Natural killer cell treated with Interleukin-12 subunit alpha and Interleukin-12 subunit beta and Interleukin-15 and Interleukin-18, amount 100 ng/mL, for 72 hours (primary cell): ENCODE results near the gene COPS6. TPM values are rescaled to one million over a fixed set of nuclear protein-coding genes. Genes with fewer than 3 reads are reported as not detected.

Experiments
- ATAC-seq, 2 donors: fragments of 150-1000 bp; cut with Tn5 transposase in 1 of 2; sonication (Bioruptor Pico), chemical (Tn5 transposase) in 1 of 2; 2 replicates each; pipeline ENCODE4 v1.10.0; 2021
- DNase-seq: peaks from one replicate; pipeline ENCODE4 v3.0.0; 2022; ENCODE audit warnings: low spot score
- H3K27ac Mint-ChIP-seq, 2 donors: 1 replicate in 1 of 2; 2 replicates in 1 of 2; pipeline ENCODE4 v1.8.0; 2022; ENCODE audit warnings: mixed read lengths in 2 of 2, mild to moderate bottlenecking in 1 of 2, moderate library complexity in 1 of 2
- H3K27me3 Mint-ChIP-seq, 2 donors: 1 replicate in 1 of 2; 2 replicates in 1 of 2; pipeline ENCODE4 v1.8.0; 2022; ENCODE audit warnings: mixed read lengths in 2 of 2
- H3K36me3 Mint-ChIP-seq: one replicate; pipeline ENCODE4 v1.8.0; 2022; ENCODE audit warnings: mixed read lengths
- H3K4me1 Mint-ChIP-seq, 2 donors: 1 replicate in 1 of 2; 2 replicates in 1 of 2; pipeline ENCODE4 v1.8.0; 2022; ENCODE audit warnings: low read depth in 2 of 2, mixed read lengths in 2 of 2, mild to moderate bottlenecking in 1 of 2
- H3K4me3 Mint-ChIP-seq: one replicate; pipeline ENCODE4 v1.8.0; 2022; ENCODE audit warnings: mixed read lengths
- H3K9me3 Mint-ChIP-seq: 2 replicates; pipeline ENCODE4 v1.8.0; 2022; ENCODE audit warnings: mixed read lengths
- total RNA-seq, 2 donors: library from RNA; stranded (reverse); gene quantifications; one replicate each; pipeline ENCODE4 v1.2.3, GENCODE V29; 2022

COPS6 gene
- total RNA-seq, 2 donors from 2014 or later = 81.8 to 88.8 TPM

DNA sequence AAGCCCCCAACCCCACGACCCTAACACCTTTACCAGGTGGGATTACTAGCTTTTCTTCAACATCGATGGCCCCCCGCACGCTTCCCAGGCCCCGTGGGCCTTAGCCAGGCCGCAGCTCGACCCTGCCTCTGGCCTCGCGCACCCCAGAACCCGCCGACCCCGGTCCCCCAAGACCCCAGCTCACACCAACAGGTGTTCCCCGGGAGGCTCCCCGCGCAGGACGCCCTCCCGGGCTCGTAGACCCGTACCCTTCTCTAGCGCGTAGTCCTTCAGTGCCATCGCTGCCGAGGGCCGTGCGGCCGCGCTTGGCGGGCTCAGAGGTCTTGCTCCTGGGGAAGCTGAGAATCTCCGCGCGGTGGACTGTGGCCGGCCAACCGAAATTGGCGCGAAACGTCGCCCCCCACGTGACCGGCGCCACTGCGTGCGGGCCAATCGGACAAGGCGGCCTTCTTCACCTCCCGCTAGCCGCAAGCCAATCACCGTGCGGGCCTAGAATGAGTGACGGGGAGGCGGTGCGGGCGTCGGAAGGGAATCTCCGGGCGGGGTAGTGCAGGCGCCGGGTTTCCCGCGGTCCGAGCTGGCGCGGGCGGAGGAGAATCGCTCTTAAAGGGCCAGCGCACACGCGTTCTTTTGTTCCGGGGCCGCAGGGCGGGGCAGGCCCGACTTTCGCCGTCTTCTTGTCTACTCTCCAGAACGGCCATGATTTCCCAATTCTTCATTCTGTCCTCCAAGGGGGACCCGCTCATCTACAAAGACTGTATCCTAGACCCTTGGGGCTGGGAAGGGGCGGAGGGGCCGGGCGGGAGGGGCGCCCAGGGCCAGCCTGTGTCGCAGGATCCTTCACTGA is 12.5 kb downstream of the COPS6 start, which contains the start of the genes AP4M1 and MCM7:
AP4M1 (plus strand) TSS at position 628 of the 847 bp plus-strand sequence; CDS start at position 700, 72 bp downstream.
MCM7 (minus strand) TSS at position 382 of the 847 bp plus-strand sequence; CDS start at position 279, 103 bp downstream.
- DNase-seq (peak; percentile 99), ATAC-seq (peak; percentile 94)
- Mint-ChIP-seq H3K4me3 (peak within 1 kb of the TSS; percentile 95), H3K27ac (peak within 1 kb of the TSS; percentile 92 to 93), H3K27me3 (no peaks in the 10 kb centered on the region), H3K36me3 (peaks cover 32% of the 10 kb centered on the region), H3K4me1 (peaks cover 35 to 38% of the 10 kb centered on the region in 2 donors), H3K9me3 (no peaks in the 10 kb centered on the region)

DNA sequence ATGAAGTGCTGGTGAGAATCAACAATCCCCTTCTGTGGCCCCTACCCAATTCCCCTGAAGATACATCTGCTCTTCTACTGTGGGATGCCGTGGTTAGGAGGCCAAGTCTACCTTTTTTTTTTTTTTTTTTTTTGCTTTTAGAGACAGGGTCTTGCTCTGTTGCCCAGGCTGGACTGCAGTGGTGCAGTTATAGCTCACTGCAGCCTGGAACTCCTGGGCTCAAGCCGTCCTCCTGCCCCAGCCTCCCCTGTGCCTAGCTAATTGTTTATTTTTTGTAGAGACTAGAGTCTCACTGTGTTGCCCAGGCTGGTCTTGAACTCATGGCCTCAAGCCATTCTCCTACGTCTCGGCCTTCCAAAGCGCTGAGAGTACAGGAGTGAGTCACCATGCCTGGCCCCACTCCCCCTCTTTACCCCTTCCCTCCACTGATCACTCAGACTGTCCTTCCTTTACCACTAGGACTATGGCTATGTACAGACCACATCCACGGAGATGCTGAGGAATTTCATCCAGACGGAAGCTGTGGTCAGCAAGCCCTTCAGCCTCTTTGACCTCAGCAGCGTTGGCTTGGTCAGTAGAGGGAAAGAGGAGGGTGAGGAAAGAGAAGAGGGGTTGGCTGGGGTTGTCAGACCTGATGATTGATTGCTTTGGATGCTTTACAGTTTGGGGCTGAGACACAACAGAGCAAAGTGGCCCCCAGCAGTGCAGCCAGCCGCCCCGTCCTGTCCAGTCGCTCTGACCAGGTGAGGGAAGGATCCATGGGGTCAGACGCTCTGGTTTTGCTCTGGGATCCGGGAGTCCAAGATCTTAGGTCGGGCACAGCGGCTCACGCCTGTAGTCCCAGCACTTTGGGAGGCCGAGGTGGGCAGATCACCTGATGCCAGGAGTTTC is 14.4 kb downstream of the COPS6 start:
- Mint-ChIP-seq H3K9me3 (no peaks in the 10 kb centered on the region), H3K27me3 (no peaks in the 10 kb centered on the region), H3K36me3 (peaks cover 21% of the 10 kb centered on the region), H3K4me3 (peak overlapping the region; percentile 88), H3K4me1 (peaks cover 30% of the 10 kb centered on the region in 2 donors), H3K27ac (peak overlapping the region; percentile 92 to 93)
- no peak for ATAC-seq
- DNase-seq = no peak

DNA sequence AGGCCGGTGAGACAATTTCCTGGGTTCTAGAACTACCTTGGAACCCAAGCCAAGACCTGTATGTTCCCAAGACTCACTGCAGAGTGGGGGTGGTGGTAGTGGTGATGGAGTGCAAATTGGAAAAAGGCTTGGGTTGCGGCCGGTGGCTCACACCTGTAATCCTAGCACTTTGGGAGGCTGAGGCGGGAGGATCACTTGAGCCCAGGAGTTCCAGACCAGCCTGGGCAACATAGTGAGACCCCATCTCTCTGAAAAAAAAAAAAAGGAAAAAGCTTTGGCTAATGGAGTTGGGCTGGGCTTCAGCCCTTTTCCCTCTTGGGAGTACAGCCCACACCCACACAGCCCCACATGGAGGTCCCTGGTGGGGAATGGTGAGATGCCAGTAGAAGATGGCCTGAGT is 16.8 kb downstream of the COPS6 start:
- no peak for ATAC-seq
- no peaks in the 10 kb centered on the region for H3K36me3 Mint-ChIP-seq
- no peak overlapping the region for H3K4me3 Mint-ChIP-seq
- no peak for DNase-seq
- H3K9me3 Mint-ChIP-seq = no peaks in the 10 kb centered on the region
- peaks cover 9 to 13% of the 10 kb centered on the region in 2 donors for H3K4me1 Mint-ChIP-seq
- H3K27me3 Mint-ChIP-seq = no peaks in the 10 kb centered on the region
- H3K27ac Mint-ChIP-seq = no peak overlapping the region

DNA sequence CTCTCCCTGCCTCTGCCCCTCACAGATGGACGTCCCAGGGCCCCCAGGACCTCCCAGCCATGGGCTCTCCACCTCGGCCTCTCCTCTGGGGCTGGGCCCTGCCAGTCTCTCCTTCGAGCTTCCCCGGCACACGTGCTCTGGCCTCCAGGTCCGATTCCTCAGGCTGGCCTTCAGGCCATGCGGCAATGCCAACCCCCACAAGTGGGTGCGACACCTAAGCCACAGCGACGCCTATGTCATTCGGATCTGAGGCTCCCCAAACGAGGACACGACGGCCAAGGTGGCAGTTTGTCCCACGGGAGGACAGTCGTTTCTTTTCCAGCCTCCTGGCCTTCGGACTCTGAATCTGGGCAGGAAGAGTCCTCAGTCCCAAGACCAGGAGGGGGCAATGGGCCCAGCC is 17.9 kb downstream of the COPS6 start:
- Mint-ChIP-seq H3K9me3 (no peaks in the 10 kb centered on the region), H3K36me3 (no peaks in the 10 kb centered on the region), H3K27me3 (no peaks in the 10 kb centered on the region), H3K4me1 (peaks cover 5 to 9% of the 10 kb centered on the region in 2 donors), H3K4me3 (no peak overlapping the region), H3K27ac (no peak overlapping the region)
- no peak for ATAC-seq
- no peak for DNase-seq

DNA sequence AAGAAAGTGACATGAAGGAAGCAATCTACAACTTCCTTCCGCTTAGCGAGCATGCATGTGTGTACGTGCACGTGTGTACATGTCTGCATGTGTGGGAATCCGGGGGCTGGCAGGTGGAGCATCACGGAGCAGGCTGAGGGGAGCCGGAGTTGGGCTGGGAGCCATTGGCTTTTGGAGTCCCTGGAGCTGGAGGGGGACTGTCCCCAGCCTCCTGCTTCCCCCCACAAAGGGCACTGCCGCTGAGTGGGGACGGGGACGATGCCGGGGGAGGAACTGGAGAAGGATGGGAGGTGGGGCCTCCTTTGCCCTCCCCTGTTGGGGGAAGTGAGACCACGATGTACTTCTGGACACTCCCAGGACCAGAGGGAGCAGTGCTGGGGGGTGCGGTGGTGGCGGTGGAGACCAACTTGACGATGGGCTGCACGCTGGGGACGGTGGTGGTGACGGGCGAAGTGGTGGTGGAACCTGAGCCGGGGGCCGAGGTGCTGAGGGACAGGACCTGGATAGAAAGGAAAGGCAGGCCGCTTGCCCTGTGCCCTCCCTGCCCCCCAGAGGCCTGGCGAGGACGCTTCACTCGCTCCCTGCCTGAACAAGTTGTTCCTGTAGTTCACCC is 18.5 kb downstream of the COPS6 start:
- Mint-ChIP-seq H3K9me3 (no peaks in the 10 kb centered on the region), H3K4me1 (peaks cover 5 to 9% of the 10 kb centered on the region in 2 donors), H3K27me3 (no peaks in the 10 kb centered on the region), H3K36me3 (no peaks in the 10 kb centered on the region), H3K4me3 (no peak overlapping the region), H3K27ac (no peak overlapping the region)
- ATAC-seq (no peak), DNase-seq (no peak)

DNA sequence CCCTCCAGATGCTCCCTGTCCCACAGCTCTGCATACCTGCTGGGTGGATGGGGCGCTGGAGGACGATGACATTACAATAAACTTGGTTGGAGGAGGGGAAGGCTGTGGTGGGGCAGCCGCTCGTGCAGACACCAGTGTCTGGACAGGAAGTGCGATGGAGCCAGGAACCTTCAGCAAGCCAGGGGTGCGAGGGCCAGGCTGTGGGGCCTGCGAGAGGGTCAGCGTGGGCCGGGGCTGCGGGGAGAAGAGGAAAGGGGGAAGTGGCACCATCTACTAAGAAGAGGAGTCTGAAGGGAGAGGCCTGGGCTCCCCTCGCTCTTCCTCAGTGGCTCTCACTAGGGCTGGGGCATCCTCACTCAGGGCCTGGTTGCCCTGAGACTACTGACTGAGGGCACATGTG is 19.1 kb downstream of the COPS6 start:
- no peak overlapping the region for H3K27ac Mint-ChIP-seq
- H3K36me3 Mint-ChIP-seq = no peaks in the 10 kb centered on the region
- H3K9me3 Mint-ChIP-seq = no peaks in the 10 kb centered on the region
- no peaks in the 10 kb centered on the region for H3K27me3 Mint-ChIP-seq
- H3K4me1 Mint-ChIP-seq = peaks cover 0 to 5% of the 10 kb centered on the region in 2 donors
- DNase-seq = no peak
- H3K4me3 Mint-ChIP-seq = no peak overlapping the region
- no peak for ATAC-seq

DNA sequence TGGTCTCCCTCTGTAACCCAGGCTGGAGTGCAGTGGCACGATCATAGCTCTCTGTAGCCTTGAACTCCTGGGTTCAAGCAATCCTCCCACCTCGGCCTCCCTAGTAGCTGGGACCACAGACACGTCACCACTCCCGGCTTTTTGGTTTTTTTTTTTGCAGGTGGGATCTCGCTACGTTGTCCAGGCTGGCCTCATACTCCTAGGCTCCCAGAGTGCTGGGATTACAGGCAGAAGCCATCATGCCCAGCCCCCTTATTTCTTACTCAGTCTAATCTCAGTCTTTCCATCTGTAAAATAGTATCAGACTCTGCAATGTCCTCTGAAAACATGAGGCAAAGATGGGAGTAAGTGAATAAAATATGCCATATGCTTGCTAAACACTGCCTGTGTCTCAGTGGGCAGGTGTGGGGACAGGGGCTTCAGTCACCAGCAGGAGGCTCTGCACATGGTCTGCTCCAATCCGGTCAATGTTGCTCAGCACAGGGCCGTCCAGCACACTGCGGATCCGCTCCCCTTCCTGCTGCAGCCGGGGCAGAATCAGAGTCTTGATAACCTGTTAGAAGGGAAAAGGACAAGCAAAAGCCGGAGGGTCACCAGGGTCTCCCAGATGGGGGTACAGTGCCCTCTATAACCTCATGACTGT is 20.9 kb downstream of the COPS6 start:
- H3K27ac Mint-ChIP-seq = no peak overlapping the region
- ATAC-seq (no peak), DNase-seq (no peak)
- no peaks in the 10 kb centered on the region for H3K9me3 Mint-ChIP-seq
- no peaks in the 10 kb centered on the region for H3K27me3 Mint-ChIP-seq
- H3K4me1 Mint-ChIP-seq = peaks cover 0 to 3% of the 10 kb centered on the region in 2 donors
- no peak overlapping the region for H3K4me3 Mint-ChIP-seq
- no peaks in the 10 kb centered on the region for H3K36me3 Mint-ChIP-seq

DNA sequence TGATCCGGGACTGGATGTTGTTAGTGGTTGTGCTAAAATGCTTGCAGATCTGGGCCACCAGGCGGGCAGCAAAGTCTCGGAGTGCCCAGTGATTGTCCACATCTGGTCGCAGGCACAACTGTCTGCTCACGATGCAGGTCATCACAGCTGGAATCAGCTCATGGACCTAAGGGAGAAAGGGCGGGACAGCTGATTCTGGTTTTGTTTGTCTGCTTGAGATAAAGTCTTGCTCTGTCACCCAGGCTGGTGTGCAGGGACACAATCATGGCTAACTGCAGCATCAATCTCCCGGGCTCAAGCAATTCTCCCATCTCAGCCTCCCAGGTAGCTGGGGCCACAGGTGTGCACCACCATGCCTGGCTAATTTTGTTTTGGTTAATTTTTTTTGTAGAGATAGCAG is 22.4 kb downstream of the COPS6 start:
- Mint-ChIP-seq H3K36me3 (no peaks in the 10 kb centered on the region), H3K4me3 (no peak overlapping the region), H3K27me3 (no peaks in the 10 kb centered on the region), H3K27ac (no peak overlapping the region), H3K9me3 (no peaks in the 10 kb centered on the region), H3K4me1 (peaks cover 0 to 8% of the 10 kb centered on the region in 2 donors)
- no peak for ATAC-seq
- DNase-seq = no peak

DNA sequence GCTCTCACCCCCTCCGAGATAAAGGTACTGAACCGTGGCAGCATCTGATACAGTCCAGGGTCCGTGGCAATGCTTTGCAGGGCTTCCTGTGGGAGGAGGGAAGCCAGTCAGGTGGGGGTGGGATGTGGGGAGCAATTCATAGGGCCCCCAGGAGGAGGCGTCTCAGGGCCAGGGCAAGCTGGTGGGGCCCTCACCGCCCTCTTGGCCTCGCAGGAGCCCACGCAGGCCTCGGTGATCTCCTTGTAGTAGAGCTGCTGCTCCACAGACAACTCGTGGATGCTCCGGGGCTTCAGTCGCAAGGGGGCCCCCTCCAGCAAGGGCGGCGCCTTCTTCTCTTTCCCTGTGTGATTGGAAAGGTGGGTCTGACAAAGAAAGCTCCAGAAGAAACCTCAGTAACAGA is 23.1 kb downstream of the COPS6 start:
- DNase-seq (no peak), ATAC-seq (no peak)
- Mint-ChIP-seq H3K4me1 (peaks cover 0 to 11% of the 10 kb centered on the region in 2 donors), H3K36me3 (no peaks in the 10 kb centered on the region), H3K4me3 (no peak overlapping the region), H3K9me3 (no peaks in the 10 kb centered on the region), H3K27ac (no peak overlapping the region), H3K27me3 (no peaks in the 10 kb centered on the region)

DNA sequence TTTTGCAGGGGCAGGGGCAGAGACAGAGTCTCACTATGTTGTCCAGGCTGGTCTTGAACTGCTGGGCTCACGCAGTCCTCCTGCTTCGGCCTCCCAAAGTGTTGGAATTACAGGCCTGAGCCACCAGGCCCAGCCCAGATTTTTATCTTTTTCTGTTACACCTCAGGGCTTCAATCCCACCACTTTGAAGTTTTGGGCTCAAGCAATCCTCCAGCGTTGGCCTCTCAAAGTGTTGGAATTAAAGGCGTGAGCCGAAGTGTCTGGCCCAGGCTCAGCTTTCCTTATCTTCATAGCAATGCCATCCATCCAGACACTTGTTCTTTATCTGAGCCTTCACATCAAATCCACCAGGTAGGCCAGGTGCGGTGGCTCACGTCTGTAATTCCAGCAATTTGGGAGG is 26.3 kb downstream of the COPS6 start:
- H3K27ac Mint-ChIP-seq = no peak overlapping the region
- H3K9me3 Mint-ChIP-seq = no peaks in the 10 kb centered on the region
- H3K4me1 Mint-ChIP-seq = peaks cover 14 to 25% of the 10 kb centered on the region in 2 donors
- DNase-seq (no peak), ATAC-seq (no peak)
- H3K27me3 Mint-ChIP-seq = no peaks in the 10 kb centered on the region
- no peak overlapping the region for H3K4me3 Mint-ChIP-seq
- no peaks in the 10 kb centered on the region for H3K36me3 Mint-ChIP-seq

DNA sequence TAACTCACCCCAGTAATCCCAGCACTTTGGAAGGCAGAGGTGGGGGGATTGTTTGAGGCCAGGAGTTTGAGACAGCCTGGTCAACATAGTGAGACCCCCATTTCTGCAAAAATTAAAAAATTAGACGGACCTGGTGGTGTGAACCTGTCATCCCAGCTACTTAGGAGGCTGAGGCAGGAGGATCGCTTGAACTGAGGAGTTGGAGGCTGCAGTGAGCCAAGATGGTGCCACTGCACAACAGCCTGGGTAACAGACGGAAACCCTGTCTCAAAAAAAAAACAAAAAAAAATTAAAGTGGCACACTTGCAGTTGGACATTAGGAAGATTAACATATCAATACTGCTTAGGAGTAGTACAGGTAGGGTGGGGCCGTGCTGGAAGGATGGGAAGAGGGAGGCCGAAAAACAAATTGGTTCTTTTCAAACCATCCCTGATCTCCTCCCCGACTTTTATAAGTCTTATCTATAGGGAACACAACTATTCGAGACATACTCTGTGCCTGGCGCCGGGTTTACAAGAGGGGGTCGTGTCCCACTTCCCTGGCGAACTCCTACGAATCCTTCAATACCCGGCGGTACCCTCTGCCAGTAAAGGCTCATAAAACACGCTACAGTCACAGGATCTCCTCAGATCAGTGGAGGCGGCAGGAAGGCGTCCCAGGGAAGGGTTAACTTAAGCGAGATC is 29.8 kb downstream of the COPS6 start:
- Mint-ChIP-seq H3K27me3 (no peaks in the 10 kb centered on the region), H3K36me3 (no peaks in the 10 kb centered on the region), H3K27ac (peak overlapping the region; percentile 99), H3K4me1 (peaks cover 22 to 31% of the 10 kb centered on the region in 2 donors), H3K9me3 (no peaks in the 10 kb centered on the region), H3K4me3 (peak overlapping the region; percentile 95)
- no peak for DNase-seq
- ATAC-seq = no peak

DNA sequence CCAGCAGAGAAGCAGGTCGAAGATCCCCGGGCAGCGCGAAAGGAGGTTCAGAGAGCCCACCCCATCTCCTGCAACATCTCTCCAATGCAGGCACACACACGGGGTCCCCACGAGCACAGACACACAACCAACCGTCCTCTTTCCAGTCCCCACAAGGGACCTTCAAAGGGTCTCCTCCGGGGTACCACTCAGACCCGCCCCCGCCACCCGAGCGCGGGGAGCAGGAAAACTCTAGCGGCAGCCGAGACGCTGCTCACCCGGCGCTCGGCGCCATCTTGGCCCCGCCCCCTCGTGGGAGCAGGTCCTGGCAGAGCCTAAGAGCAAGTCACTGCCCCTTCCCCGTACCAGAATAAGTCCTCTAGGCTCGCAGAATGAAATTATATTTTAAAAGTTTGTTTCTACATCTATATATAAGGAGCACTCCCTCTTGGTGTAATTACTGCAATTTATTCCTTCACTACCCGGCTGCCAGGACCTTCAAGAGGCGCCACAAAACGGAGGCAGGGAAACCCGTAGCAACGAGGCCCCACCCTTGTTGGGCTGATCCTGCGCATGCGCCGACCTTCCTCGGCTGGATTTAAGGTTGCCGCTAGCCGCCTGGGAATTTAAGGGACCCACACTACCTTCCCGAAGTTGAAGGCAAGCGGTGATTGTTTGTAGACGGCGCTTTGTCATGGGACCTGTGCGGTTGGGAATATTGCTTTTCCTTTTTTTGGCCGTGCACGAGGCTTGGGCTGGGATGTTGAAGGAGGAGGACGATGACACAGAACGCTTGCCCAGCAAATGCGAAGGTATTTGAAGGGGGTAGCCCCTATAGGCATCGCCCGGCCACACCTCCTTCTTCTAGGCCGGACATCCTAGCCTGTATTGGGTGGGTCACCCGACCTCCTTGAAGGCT is 30.6 kb downstream of the COPS6 start, which contains the start of the genes CNPY4 and TAF6:
CNPY4 (plus strand) TSS at position 563 of the 898 bp plus-strand sequence; CDS start at position 674, 111 bp downstream.
TAF6 (minus strand) TSS at position 287 of the 898 bp plus-strand sequence. CDS start 5,149 bp downstream, outside the sequence.
- H3K36me3 Mint-ChIP-seq = no peaks in the 10 kb centered on the region
- H3K4me3 Mint-ChIP-seq = peak within 1 kb of the TSS; percentile 95
- H3K4me1 Mint-ChIP-seq = peaks cover 23 to 28% of the 10 kb centered on the region in 2 donors
- no peaks in the 10 kb centered on the region for H3K9me3 Mint-ChIP-seq
- peak within 1 kb of the TSS; percentile 99 for H3K27ac Mint-ChIP-seq
- ATAC-seq = peak; percentile 87 to 92
- DNase-seq = peak; percentile 92
- no peaks in the 10 kb centered on the region for H3K27me3 Mint-ChIP-seq
